Retinal pigment epithelial cell (primary cell): ENCODE measurements around the gene DPH2.

ENCODE experiments used
- DNase-seq: peaks from one replicate; pipeline ENCODE4 v3.0.0-alpha.2; 2010; ENCODE audit warnings: low read depth
- H3K4me3 ChIP-seq: 2 replicates; pipeline ENCODE4 v1.5.1; 2011; ENCODE audit warnings: mild to moderate bottlenecking, low read length, control low read depth, moderate library complexity
- CTCF ChIP-seq: conservative IDR thresholded peaks from 2 replicates; pipeline ENCODE4 v1.5.1; 2011; ENCODE audit warnings: low read depth, low read length, control low read depth, inconsistent platforms

DPH2 gene

GRCh38 chr1:44021581-44022321 lies 51.9 kb downstream of the DPH2 start:
- no peak for DNase-seq
- no peak overlapping the region for H3K4me3 ChIP-seq
- TF ChIP-seq CTCF: peak; percentile 15
